ENCODE measurements around the gene SMIM3.

The SMIM3 gene

GRCh38 chr5:150777685-150778084 lies 872 bp upstream of the SMIM3 start (continued):
- TF ChIP-seq ZNF692 (tag by site-specific recombination; IDR thresholded peaks at IDR 0.05): peak; percentile 78; the same call in 1 of the 2 replicates

GRCh38 chr5:150778088-150778516 lies 455 bp upstream of the SMIM3 start:
- H3K4me1 ChIP-seq (ENCODE audit: control insufficient read depth, insufficient read depth, low read length): peaks cover 6% of the 10 kb centered on the region
- POLR2A ChIA-PET: interaction anchor here (1.0 to 2.3 kb wide), 6 partner anchors 11 to 136 kb away, joined by 3 to 12 read pairs (median 6); partner anchors contain the start of genes DCTN4 and RBM22
- CTCF ChIA-PET: interaction anchor here (0.7 to 3.9 kb wide), 7 partner anchors 9 to 224 kb away, joined by 3 to 27 read pairs (median 4); no protein-coding TSS in a partner anchor
- no peak for TF ChIP-seq ZSCAN4 (tag by site-specific recombination; IDR thresholded peaks at IDR 0.05)
- no peak for TF ChIP-seq KLF17 (tag by site-specific recombination; IDR thresholded peaks at IDR 0.05)
- TF ChIP-seq ZFHX2 (tag by site-specific recombination; conservative IDR thresholded peaks at IDR 0.05): peak; percentile 63
- TF ChIP-seq ZNF391 (tag by site-specific recombination; IDR thresholded peaks at IDR 0.05; ENCODE audit: borderline replicate concordance, low read depth): no peak
- TF ChIP-seq ZNF18 (tag by site-specific recombination; IDR thresholded peaks at IDR 0.05): peak; percentile 11; the same call in 1 of the 2 replicates
- peak; percentile 41; the same call in 1 of the 2 replicates for TF ChIP-seq EGR2 (tag by site-specific recombination; IDR thresholded peaks at IDR 0.05; ENCODE audit: low read depth)
- H3K9me3 ChIP-seq (ENCODE audit: control insufficient read depth, insufficient read depth, low read depth, low read length): no peaks in the 10 kb centered on the region
- no peaks in the 10 kb centered on the region for H3K36me3 ChIP-seq (ENCODE audit: control insufficient read depth in 2 of 2, insufficient read depth in 1 of 2, low read length in 2 of 2)
- H3K27ac ChIP-seq (ENCODE audit: extremely low read depth, low read depth, low read length): peak overlapping the region; percentile 33; the same call in 1 of the 2 replicates
- H3K4me3 ChIP-seq (ENCODE audit: low read depth, low read length): peak overlapping the region; percentile 64

GRCh38 chr5:150779397-150780186 lies 1.0 kb downstream of the SMIM3 start:
- H3K36me3 ChIP-seq (ENCODE audit: control insufficient read depth in 2 of 2, insufficient read depth in 1 of 2, low read length in 2 of 2): no peaks in the 10 kb centered on the region
- no peak overlapping the region for H3K27ac ChIP-seq (ENCODE audit: extremely low read depth, low read depth, low read length)
- POLR2A ChIA-PET: interaction anchor here (0.9 to 2.3 kb wide), 6 partner anchors 16 to 137 kb away, joined by 3 to 12 read pairs (median 6); partner anchors contain the start of genes DCTN4 and RBM22
- CTCF ChIA-PET: interaction anchor here (0.5 to 3.9 kb wide), 6 partner anchors 13 to 618 kb away, joined by 3 to 27 read pairs (median 6); no protein-coding TSS in a partner anchor
- no peaks in the 10 kb centered on the region for H3K9me3 ChIP-seq (ENCODE audit: control insufficient read depth, insufficient read depth, low read depth, low read length)
- H3K4me1 ChIP-seq (ENCODE audit: control insufficient read depth, insufficient read depth, low read length): peaks cover 11% of the 10 kb centered on the region
- peak overlapping the region; percentile 64 for H3K4me3 ChIP-seq (ENCODE audit: low read depth, low read length)
- peak; percentile 83 for TF ChIP-seq PRDM1 (tag by site-specific recombination; IDR thresholded peaks at IDR 0.05)
- no peak for TF ChIP-seq ZNF629 (tag by site-specific recombination; IDR thresholded peaks at IDR 0.05)

- POLR2A ChIA-PET: interaction anchor here (2.2 kb wide), 1 partner anchor 17 kb away, joined by 12 read pairs; no protein-coding TSS in a partner anchor
- Histone ChIP-seq H3K4me3 (ENCODE audit: low read depth, low read length) (no peak overlapping the region), H3K36me3 (ENCODE audit: control insufficient read depth in 2 of 2, insufficient read depth in 1 of 2, low read length in 2 of 2) (no peaks in the 10 kb centered on the region; a peak in 1 of 3 replicates), H3K27ac (ENCODE audit: extremely low read depth, low read depth, low read length) (no peak overlapping the region), H3K4me1 (ENCODE audit: control insufficient read depth, insufficient read depth, low read length) (peaks cover 11% of the 10 kb centered on the region), H3K9me3 (ENCODE audit: control insufficient read depth, insufficient read depth, low read depth, low read length) (no peaks in the 10 kb centered on the region)
- CTCF ChIA-PET: interaction anchor here (0.5 to 4.2 kb wide), 5 partner anchors 14 to 618 kb away, joined by 3 to 31 read pairs (median 7); no protein-coding TSS in a partner anchor
- TF ChIP-seq ZNF791 (tag by site-specific recombination; IDR thresholded peaks at IDR 0.05): no peak
- no peak for TF ChIP-seq ZNF10 (tag by site-specific recombination; IDR thresholded peaks at IDR 0.05)
- TF ChIP-seq ZNF140 (tag by site-specific recombination; IDR thresholded peaks at IDR 0.05): no peak
These were observed 1.7 kb downstream of the SMIM3 start for GRCh38 chr5:150780187-150780692.
